Naive thymus-derived CD4-positive, alpha-beta T cell (primary cell): Measurements from ENCODE around the gene TRAPPC3L. TPM values are rescaled to one million over a fixed set of nuclear protein-coding genes. Genes with fewer than 3 reads are reported as not detected.
A peak's percentile ranks its signal among the peaks of the same experiment; 100 is the strongest.

Source experiments
- ATAC-seq: fragments of 150-1000 bp; cut with Tn5 transposase; 2 replicates; pipeline ENCODE4 v1.10.0; 2021; ENCODE audit warnings: mild to moderate bottlenecking, moderate library complexity
- CTCF ChIA-PET: fragments of 350-600 bp; sonication (Branson Sonifier 250); formaldehyde crosslinking; loops from one replicate; lab custom pipeline; 2021; ENCODE audit warnings: antibody characterized with exemption; lab: Charles Lee
- POLR2A ChIA-PET: fragments of 350-600 bp; sonication (Branson Sonifier 250); formaldehyde crosslinking; loops from one replicate; lab custom pipeline; 2021; ENCODE audit warnings: antibody characterized with exemption, inconsistent platforms; lab: Charles Lee
- DNase-seq, 9 donors: peaks; one replicate each; pipeline versions ENCODE4 v3.0.0 to v3.0.0-alpha.2; 2020 to 2022; ENCODE audit warnings: mixed read lengths in 1 of 9
- H3K27ac ChIP-seq: one replicate; pipeline ENCODE4 v1.7.0; 2013; ENCODE audit warnings: mild to moderate bottlenecking, low read depth, low read length, moderate library complexity
- H3K27me3 ChIP-seq, 2 donors: one replicate each; pipeline ENCODE4 v1.7.0; 2013; ENCODE audit warnings: low read length in 2 of 2, mild to moderate bottlenecking in 2 of 2, moderate library complexity in 2 of 2; ENCODE audit not compliant: control insufficient read depth in 2 of 2, insufficient read depth in 2 of 2
- H3K36me3 ChIP-seq, 3 experiments: 1 replicate in 2 of 3; 2 replicates in 1 of 3; pipeline ENCODE4 v1.7.0; 2013; ENCODE audit warnings: low read length in 3 of 3, mild to moderate bottlenecking in 3 of 3, moderate library complexity in 1 of 3; ENCODE audit not compliant: insufficient read depth in 3 of 3, control insufficient read depth in 2 of 3
- H3K4me1 ChIP-seq, 2 donors: one replicate each; pipeline ENCODE4 v1.7.0; 2013; ENCODE audit warnings: low read length in 2 of 2, mild to moderate bottlenecking in 2 of 2, moderate library complexity in 1 of 2; ENCODE audit not compliant: control insufficient read depth in 2 of 2, insufficient read depth in 2 of 2
- H3K4me3 ChIP-seq: 2 replicates; pipeline ENCODE4 v1.7.0; 2013; ENCODE audit warnings: mild to moderate bottlenecking, low read length
- H3K9me3 ChIP-seq, 3 experiments: 1 replicate in 2 of 3; 2 replicates in 1 of 3; pipeline ENCODE4 v1.7.0; 2013; ENCODE audit warnings: low read length in 3 of 3; ENCODE audit not compliant: control insufficient read depth in 2 of 3
- H3K27ac Mint-ChIP-seq, 9 donors: one replicate each; pipeline ENCODE4 v1.8.0; 2020 to 2022; ENCODE audit warnings: mixed read lengths in 9 of 9, mild to moderate bottlenecking in 8 of 9, moderate library complexity in 5 of 9, inconsistent platforms in 2 of 9
- H3K27me3 Mint-ChIP-seq, 5 donors: one replicate each; pipeline ENCODE4 v1.8.0; 2021 to 2022; ENCODE audit warnings: mixed read lengths in 5 of 5, mild to moderate bottlenecking in 1 of 5
- H3K36me3 Mint-ChIP-seq, 5 donors: one replicate each; pipeline ENCODE4 v1.8.0; 2020 to 2022; ENCODE audit warnings: mixed read lengths in 5 of 5, mild to moderate bottlenecking in 3 of 5, inconsistent platforms in 1 of 5
- H3K4me1 Mint-ChIP-seq, 7 donors: one replicate each; pipeline ENCODE4 v1.8.0; 2020 to 2022; ENCODE audit warnings: mixed read lengths in 7 of 7, mild to moderate bottlenecking in 3 of 7, inconsistent platforms in 1 of 7
- H3K4me3 Mint-ChIP-seq, 10 donors: one replicate each; pipeline ENCODE4 v1.8.0; 2020 to 2022; ENCODE audit warnings: mild to moderate bottlenecking in 10 of 10, mixed read lengths in 10 of 10, moderate library complexity in 6 of 10, inconsistent platforms in 2 of 10
- H3K9me3 Mint-ChIP-seq, 11 donors: one replicate each; pipeline ENCODE4 v1.8.0; 2020 to 2022; ENCODE audit warnings: mixed read lengths in 11 of 11, mild to moderate bottlenecking in 4 of 11, inconsistent platforms in 1 of 11, moderate library complexity in 1 of 11
- intact Hi-C, 2 donors: fragments of 100-400 bp; cut with micrococcal nuclease; formaldehyde crosslinking; loops; one replicate each; pipeline ENCODE4 v1.15.1; 2023
- polyA plus RNA-seq, 2 donors: library from polyadenylated mRNA; unstranded; fragments of 300-500 nt; fragmentation: Illumina TruSeq; gene quantifications; one replicate each; pipeline ENCODE4 v1.2.3, GENCODE V29; 2021
- total RNA-seq, 6 experiments: library from RNA in 5 of 6; stranded (reverse) in 5 of 6; gene quantifications; 1 replicate in 5 of 6; 2 replicates in 1 of 6; pipeline ENCODE4 v1.2.3 and lab custom pipeline; 2021 to 2026

Gene TRAPPC3L
- total and polyA plus RNA-seq, 7 experiments from 2014 or later, result not detected

DNA sequence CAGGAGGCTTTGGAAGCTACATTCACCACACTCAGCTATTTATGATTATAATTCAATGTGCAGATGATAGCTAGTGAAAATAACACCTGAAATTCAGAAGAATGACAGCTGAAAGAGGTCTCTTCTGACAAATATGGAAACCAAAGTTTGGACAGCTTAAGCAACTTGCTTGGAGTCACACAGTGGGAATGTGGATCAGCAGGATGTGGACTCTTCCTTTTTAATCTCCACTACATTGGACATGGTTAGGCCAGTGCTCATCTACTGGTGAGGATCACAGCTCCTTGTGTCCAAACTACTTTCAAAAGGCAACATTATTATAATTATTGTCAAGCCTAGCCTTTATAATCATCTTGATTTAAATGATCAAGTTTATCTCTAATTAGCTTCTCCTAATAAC lies 10.4 kb downstream of the TRAPPC3L start:
- H3K4me1 ChIP-seq, result no peaks in the 10 kb centered on the region
- ChIA-PET POLR2A (interaction anchor here (0.9 kb wide), 1 partner anchor 256 kb away, joined by 3 read pairs; the partner anchor contains the start of gene TSPYL1), CTCF (interaction anchor here (0.7 to 3.0 kb wide), 14 partner anchors 25 to 318 kb away, joined by 3 to 23 read pairs (median 6); no protein-coding TSS in a partner anchor)
- no peaks in the 10 kb centered on the region for H3K4me1 Mint-ChIP-seq
- no peaks in the 10 kb centered on the region for H3K9me3 ChIP-seq
- no peaks in the 10 kb centered on the region for H3K36me3 Mint-ChIP-seq
- no peaks in the 10 kb centered on the region for H3K9me3 Mint-ChIP-seq
- H3K27me3 ChIP-seq, result no peaks in the 10 kb centered on the region
- H3K36me3 ChIP-seq, result no peaks in the 10 kb centered on the region
- H3K4me3 Mint-ChIP-seq, result no peak overlapping the region
- no peak for DNase-seq
- peaks cover 7 to 41% (median 22%) of the 10 kb centered on the region in 5 donors for H3K27me3 Mint-ChIP-seq
- intact Hi-C loops, result loop anchor here in 1 of 2 donors (5.0 kb wide), 1 partner anchor 312 kb away; no protein-coding TSS in a partner anchor
- ATAC-seq, result no peak
- H3K27ac Mint-ChIP-seq, result no peak overlapping the region
- no peak overlapping the region for H3K27ac ChIP-seq
- no peak overlapping the region for H3K4me3 ChIP-seq

DNA sequence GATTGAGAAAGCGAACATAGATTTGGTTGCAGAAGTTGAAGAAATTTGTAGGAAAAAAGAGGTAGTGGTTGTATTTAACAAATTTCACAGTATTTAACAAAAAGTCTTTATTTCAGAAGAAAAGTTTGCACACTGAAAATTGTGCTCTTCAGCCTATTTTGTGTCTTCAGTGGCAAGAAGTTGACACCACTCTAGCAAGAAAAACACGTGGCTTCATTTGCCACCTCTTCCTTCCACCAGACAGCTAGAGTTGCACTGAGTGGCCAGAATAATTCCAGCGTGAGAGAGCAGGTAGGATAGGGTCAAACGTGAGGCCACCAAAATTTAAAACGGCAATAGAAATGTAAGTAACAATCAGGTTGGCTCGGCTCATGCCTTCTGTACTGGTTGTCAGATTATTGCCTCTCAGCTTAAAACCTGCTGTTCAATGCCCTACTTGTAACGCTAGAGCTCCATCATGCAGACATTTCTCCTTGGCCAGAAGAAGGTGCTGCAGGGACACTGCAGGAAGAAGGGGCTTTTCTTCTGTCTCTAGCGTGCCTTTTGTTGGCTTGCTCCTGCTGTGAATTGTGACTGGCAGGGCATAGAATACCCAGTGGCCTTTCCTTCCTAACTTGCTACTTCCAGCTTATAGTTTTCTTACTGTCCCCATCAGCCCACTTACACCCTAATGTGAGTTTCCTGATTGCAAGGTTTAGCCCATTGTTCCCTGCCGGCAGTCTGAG lies 12.1 kb downstream of the TRAPPC3L start:
- intact Hi-C loops, result loop anchor here in 1 of 2 donors (2.0 to 5.0 kb wide), 3 partner anchors 141 to 315 kb away; partner anchors contain the start of gene DSE
- H3K36me3 Mint-ChIP-seq, result no peaks in the 10 kb centered on the region
- Histone ChIP-seq H3K9me3 (no peaks in the 10 kb centered on the region), H3K4me1 (no peaks in the 10 kb centered on the region), H3K36me3 (no peaks in the 10 kb centered on the region), H3K27ac (no peak overlapping the region), H3K4me3 (no peak overlapping the region), H3K27me3 (no peaks in the 10 kb centered on the region)
- no peak overlapping the region for H3K4me3 Mint-ChIP-seq
- ChIA-PET CTCF (interaction anchor here (0.7 to 3.0 kb wide), 8 partner anchors 11 to 422 kb away, joined by 3 to 23 read pairs (median 4); partner anchors contain the start of gene TRAPPC3L), POLR2A (no interaction called here)
- no peaks in the 10 kb centered on the region for H3K9me3 Mint-ChIP-seq
- H3K27me3 Mint-ChIP-seq, result peaks cover 15 to 50% (median 27%) of the 10 kb centered on the region in 5 donors
- no peaks in the 10 kb centered on the region for H3K4me1 Mint-ChIP-seq
- no peak for DNase-seq
- no peak for ATAC-seq
- H3K27ac Mint-ChIP-seq, result no peak overlapping the region

DNA sequence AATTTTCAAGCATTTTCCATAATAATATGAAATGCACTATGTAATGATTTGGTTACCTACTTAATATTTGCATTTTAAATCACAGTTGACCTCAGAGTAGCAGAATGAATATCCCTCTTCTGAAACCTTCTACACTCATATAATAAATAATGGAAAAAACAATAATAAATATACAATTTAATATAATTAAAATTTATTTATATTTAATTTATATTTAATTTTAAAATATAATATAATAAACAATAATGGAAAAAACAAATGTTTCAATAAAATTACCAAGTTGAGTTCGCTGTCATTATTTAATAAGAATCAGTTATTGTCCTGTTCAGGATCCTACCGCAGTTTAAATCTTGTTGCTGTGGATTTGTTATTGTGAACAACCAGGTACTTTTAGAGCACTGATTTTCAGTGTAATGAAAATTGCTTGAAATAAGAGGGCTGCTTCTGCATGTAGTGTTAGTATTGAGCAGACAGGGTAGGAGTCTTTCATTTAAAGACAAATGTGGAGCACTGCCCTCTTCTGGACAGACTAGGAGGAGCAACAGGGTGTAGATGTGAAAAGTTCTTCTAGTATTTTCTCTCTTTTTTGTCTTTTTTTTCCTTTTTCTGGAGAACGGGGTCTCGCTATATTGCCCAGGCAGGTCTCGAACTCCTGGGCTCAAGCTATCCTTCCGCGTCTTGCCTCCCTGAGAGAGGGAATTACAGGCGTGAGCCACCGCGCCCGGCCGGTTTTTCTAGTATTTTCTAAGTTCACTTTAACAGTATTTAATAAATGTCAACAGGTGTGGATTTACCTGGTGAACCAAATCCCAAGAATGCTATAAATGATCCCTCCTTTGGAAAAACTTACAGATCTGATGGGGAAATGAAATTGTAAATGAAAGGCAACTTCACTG lies 13.6 kb downstream of the TRAPPC3L start:
- Mint-ChIP-seq H3K9me3 (no peaks in the 10 kb centered on the region), H3K4me1 (no peaks in the 10 kb centered on the region), H3K4me3 (no peak overlapping the region), H3K27ac (no peak overlapping the region), H3K36me3 (no peaks in the 10 kb centered on the region), H3K27me3 (peaks cover 15 to 56% (median 32%) of the 10 kb centered on the region in 5 donors)
- no peaks in the 10 kb centered on the region for H3K4me1 ChIP-seq
- peak; percentile 98 for ATAC-seq
- no peaks in the 10 kb centered on the region for H3K36me3 ChIP-seq
- CTCF ChIA-PET, result interaction anchor here (0.7 to 2.3 kb wide), 4 partner anchors 243 to 420 kb away, joined by 3 to 11 read pairs (median 6); no protein-coding TSS in a partner anchor
- peak; percentile 12 to 76 (median 61) for DNase-seq
- H3K4me3 ChIP-seq, result no peak overlapping the region
- POLR2A ChIA-PET, result no interaction called here
- no peaks in the 10 kb centered on the region for H3K27me3 ChIP-seq
- intact Hi-C loops, result loop anchor here (1.0 to 5.0 kb wide), 8 partner anchors 88 to 314 kb away; partner anchors contain the start of gene DSE (in 1 of the 2)
- H3K27ac ChIP-seq, result no peak overlapping the region
- H3K9me3 ChIP-seq, result no peaks in the 10 kb centered on the region

DNA sequence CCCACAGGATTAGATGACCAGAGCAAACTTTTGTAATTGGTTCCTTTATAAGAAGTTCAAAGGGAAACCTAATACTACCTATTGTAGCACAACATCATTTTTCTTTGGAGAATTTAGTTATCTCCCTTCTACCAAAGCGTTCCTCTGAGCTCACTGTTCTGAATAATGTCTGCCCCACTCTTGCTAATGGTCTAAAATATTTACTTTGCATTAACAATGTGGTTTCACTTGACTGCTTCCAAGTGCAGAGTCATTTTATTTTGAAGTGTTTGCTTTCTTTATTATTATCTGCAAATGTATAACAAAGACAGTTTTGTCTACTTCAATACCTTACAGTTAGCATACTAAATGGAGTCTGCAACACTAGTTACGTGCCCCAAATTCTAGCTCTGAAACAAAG lies 15.0 kb downstream of the TRAPPC3L start:
- no peak overlapping the region for H3K4me3 ChIP-seq
- CTCF ChIA-PET, result interaction anchor here (0.7 to 0.9 kb wide), 2 partner anchors 243 to 505 kb away, joined by 3 to 4 read pairs; no protein-coding TSS in a partner anchor
- POLR2A ChIA-PET, result no interaction called here
- no peak overlapping the region for H3K4me3 Mint-ChIP-seq
- ATAC-seq (no peak), DNase-seq (no peak)
- peaks cover 15 to 67% (median 34%) of the 10 kb centered on the region in 5 donors for H3K27me3 Mint-ChIP-seq
- H3K36me3 Mint-ChIP-seq, result no peaks in the 10 kb centered on the region
- H3K36me3 ChIP-seq, result no peaks in the 10 kb centered on the region
- no peaks in the 10 kb centered on the region for H3K4me1 Mint-ChIP-seq
- no peak overlapping the region for H3K27ac ChIP-seq
- intact Hi-C loops, result loop anchor here in 1 of 2 donors (5.0 kb wide), 1 partner anchor 138 kb away; no protein-coding TSS in a partner anchor
- no peaks in the 10 kb centered on the region for H3K4me1 ChIP-seq
- H3K27ac Mint-ChIP-seq, result no peak overlapping the region
- no peaks in the 10 kb centered on the region for H3K9me3 ChIP-seq
- H3K27me3 ChIP-seq, result no peaks in the 10 kb centered on the region
- H3K9me3 Mint-ChIP-seq, result no peaks in the 10 kb centered on the region

DNA sequence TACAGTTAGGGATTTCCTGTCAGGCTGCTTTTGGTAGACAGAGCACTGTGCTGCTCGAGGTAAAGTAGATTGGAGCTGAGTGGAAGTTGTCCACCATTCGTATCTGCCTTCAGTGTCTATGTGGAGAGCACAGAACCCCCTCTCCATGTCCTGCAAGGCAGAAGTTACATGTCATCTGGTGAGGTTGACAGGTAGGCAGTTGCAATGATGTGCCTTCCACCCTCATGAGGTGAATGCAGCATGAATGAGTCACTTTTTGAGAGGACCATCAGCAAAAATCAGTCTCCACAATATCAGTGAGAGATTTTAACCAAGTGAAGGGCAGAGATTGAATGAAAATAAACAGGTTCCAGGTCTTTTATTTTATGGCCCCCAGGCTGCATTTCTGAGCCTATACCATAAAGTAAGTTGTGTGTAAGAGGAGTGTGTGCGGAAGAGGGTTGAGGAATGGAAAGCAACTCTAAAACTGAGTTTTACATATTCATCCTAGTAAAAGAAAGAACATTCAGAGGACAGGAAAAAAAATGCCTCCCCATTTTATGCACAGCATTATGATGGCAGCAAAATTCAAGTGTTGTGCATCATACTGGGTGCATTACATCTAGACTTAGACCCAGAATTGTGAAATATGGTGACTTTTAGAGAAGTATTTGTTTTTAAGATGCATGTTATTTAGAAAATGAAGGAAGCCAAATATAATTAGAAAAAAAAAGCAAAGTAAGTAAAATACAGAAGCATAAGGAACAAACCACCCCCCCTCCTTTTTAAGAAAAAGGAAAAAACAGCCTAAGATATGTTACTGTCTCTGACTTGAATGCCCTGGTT lies 15.8 kb downstream of the TRAPPC3L start:
- H3K27ac Mint-ChIP-seq, result no peak overlapping the region
- Histone ChIP-seq H3K4me1 (no peaks in the 10 kb centered on the region), H3K4me3 (no peak overlapping the region), H3K9me3 (no peaks in the 10 kb centered on the region), H3K36me3 (no peaks in the 10 kb centered on the region), H3K27me3 (no peaks in the 10 kb centered on the region), H3K27ac (no peak overlapping the region)
- CTCF ChIA-PET, result interaction anchor here (0.7 to 2.2 kb wide), 3 partner anchors 241 to 504 kb away, joined by 3 to 6 read pairs (median 3); no protein-coding TSS in a partner anchor
- H3K9me3 Mint-ChIP-seq, result no peaks in the 10 kb centered on the region
- H3K4me1 Mint-ChIP-seq, result no peaks in the 10 kb centered on the region
- H3K27me3 Mint-ChIP-seq, result peaks cover 15 to 66% (median 34%) of the 10 kb centered on the region in 5 donors
- POLR2A ChIA-PET, result no interaction called here
- no peak for ATAC-seq
- intact Hi-C loops, result loop anchor here in 1 of 2 donors (5.0 kb wide), 1 partner anchor 137 kb away; no protein-coding TSS in a partner anchor
- no peaks in the 10 kb centered on the region for H3K36me3 Mint-ChIP-seq
- H3K4me3 Mint-ChIP-seq, result no peak overlapping the region
- no peak for DNase-seq
